HG03039 (cell line): Measurements from ENCODE around the gene TIGD7.
A peak's percentile ranks its signal among the peaks of the same experiment; 100 is the strongest.

Experiments used
- ATAC-seq: cut with Tn5 transposase; IDR thresholded peaks from one replicate; pipeline ENCODE4 v1.9.1; 2021; ENCODE audit warnings: mild to moderate bottlenecking, moderate library complexity; ENCODE audit not compliant: unreplicated experiment

The TIGD7 gene, protein sequence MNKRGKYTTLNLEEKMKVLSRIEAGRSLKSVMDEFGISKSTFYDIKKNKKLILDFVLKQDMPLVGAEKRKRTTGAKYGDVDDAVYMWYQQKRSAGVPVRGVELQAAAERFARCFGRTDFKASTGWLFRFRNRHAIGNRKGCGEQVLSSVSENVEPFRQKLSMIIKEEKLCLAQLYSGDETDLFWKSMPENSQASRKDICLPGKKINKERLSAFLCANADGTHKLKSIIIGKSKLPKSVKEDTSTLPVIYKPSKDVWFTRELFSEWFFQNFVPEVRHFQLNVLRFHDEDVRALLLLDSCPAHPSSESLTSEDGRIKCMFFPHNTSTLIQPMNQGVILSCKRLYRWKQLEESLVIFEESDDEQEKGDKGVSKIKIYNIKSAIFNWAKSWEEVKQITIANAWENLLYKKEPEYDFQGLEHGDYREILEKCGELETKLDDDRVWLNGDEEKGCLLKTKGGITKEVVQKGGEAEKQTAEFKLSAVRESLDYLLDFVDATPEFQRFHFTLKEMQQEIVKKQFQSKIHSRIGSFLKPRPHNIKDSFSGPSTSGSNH

DNA sequence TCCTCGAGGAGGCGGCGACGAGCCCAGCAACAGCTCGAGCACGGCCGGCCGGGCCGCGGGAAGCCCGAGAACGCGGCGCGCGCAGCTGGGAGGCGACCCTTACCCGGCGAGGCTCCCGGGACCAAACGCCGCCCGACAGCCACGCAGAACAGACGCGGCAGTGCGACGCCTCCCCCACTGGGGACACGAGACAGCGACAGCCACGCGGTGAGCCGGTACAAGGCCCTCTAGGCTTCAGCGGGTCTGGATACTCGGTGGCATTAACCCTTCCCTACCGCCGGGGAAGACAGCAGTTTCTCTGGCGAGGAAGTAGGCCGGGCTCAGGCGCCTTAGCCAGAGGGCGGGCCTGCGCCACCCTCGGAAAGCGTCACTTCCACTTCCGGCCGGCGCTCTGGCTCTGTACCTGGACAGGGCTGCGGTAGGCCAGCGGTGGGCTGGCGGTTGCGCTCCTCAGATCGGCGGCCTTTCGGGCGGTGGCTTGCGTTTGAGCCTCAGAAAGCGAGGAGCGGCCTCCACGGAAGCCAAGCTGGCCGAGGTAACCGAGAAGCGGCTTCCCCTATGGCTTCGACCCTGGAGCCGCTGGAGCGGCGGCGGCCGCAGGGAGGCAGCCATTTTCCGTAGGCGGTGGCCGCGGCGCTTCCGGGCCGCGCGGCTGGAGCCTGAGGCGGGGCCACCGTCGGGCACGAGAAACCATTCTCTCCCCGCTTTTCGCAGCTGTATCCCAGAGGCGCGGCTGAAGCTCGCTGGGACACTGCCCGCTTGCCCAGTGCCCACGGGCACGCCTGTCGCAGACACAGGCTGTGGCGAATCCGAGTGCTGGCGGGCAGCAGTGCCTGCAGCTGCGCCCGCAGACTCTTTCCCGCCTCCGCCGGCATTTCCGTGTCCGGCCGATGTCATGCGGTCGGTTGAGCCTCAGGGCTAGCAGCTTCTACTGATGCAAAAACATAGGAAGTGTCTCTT, at the start of gene TIGD7, which contains the start of gene ZNF75A:
TIGD7 (minus strand) TSS at position 322 of the 960 bp plus-strand sequence. CDS start 4,816 bp downstream, outside the sequence.
ZNF75A (plus strand) TSS at position 389 of the 960 bp plus-strand sequence. CDS start 2,932 bp downstream, outside the sequence.
- ATAC-seq, result peak; percentile 91

DNA sequence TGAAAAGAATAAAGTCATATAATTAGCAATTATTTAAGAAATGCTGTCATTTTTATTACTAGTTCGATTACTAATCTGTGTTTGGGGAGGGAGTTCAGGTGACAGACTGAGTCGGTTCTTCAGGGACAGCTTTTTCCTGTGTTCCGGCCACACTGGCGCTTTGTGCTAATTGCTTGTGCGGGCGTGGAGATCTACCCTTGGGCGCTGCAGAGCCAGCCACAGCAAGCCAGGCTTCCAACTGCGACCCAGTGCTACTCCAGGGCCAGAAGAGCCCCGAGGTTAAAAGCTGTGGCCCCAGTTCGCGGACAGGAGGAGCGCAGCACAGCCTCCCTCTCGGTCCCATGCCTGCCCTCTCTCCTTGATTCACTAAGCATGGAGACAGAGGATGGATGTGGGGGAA, 43.9 kb upstream of the TIGD7 start:
- ATAC-seq, result no peak

DNA sequence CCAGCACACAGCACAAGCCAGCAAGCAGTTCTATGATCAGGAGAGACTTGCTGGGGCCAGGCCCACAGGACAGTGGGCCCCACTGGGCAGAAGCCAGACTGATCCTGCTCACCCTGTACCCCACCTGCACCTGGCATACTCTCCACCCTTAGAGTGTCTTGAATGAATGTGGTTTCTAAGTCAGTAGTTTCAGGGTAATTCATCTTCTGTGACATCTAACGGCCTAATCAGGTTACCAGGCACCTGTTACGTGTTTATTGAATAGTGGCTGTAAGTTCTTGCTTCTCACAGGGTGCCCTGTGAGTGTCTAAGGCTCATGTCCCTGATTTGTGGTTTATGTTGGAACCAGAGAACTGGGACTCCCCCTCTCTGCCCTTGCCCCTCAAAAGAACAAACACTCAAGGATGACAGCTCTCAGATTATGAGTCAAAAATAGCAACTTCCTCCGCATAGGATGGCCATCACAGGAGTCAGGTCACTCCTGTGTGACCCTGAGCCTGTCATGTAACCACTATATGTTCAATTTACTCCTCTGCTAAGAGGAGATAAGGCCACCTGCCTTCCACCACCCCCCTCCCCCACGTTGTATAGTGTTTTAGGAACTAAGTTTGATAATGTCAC, 43.4 kb upstream of the TIGD7 start:
- no peak for ATAC-seq

DNA sequence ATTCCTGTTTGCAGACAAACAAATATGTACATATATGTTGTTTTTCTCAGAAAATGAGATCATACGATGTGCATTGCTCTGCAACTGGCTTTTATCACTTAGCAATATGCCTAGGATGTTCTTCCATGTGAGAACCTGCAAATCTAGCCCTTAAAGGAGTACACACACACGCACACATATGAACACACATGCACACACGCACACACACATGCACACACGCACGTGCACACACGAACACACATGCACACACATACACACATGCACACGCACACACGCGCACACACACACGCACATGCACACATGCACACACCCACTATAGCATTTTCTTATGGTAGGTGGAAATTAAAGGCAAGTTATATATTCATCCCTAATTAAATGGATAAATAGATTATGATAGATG, 42.4 kb upstream of the TIGD7 start:
- no peak for ATAC-seq

DNA sequence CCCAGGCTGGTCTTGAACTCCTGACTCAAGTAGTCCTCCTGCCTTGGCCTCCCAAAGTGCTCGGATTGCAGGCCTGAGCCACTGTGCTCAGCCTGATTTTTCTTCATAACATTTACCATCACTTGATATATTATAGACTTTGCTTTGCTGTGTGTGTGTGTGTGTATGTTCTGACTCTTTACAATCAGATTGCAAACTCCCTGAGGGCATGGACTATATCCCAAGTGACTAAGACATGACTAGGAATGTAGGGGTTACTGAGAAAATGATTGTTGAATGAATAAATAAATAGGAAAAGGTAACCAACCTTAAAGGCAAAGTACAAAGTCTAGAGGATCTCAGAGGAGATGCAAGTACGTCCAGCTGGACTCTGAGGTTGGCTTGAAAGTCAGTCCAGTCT, 40.8 kb upstream of the TIGD7 start:
- ATAC-seq, result no peak

DNA sequence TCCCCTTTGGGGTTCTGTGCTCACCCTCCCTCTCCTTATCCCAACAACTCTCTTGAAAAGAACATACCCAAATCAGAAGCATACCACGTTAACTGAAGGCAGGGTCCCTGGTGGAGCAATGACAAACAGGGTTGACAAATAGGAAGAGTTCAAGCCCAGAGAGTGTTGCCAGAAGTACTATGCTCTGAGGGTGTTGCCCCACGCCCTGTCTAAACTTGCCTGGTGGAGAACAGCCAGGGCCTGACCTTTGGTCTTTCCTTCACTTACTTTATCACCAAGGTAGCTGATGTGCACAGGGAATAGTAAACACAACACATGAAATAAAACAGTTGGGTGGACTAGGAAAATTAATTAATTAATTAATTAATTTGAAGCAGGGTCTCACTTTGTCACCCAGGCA, 23.4 kb upstream of the TIGD7 start:
- no peak for ATAC-seq

DNA sequence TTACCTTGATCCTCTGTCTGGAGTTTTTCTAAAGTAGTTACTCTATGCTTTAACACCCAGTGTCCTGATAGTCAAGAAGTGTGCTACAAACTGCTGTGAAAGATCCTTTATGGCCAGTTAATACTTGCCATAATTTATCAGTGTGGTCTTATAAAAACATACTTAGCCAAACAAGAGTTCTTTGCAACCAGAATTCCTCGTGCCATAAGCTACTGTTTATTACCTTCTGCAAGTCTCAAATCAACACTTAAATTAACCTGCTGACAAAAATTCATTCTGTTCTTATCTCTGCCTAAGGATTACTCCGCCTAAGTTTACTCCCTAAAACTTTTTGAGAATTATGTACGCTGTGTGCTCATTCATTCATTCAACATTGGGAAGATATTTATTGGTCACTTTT, 22.9 kb upstream of the TIGD7 start:
- no peak for ATAC-seq

DNA sequence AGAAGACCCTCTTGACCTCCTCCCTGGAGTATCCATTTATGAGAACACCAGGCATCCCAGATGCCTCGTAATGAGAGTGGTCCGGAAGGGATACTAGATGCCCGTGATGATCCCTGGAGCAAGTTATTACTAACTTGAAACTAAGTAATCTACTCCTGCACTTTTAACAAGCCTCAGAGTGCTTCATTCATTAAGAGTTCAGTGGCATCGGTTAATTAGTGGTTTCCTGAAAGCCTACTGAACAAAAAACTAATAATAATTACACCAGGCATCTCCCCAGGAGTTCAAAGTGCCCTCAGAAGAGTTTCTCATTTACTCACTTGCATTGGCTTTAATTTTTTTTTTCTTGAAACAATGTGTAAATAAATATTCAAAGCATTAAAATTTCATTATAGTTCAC, 22.3 kb upstream of the TIGD7 start:
- no peak for ATAC-seq

DNA sequence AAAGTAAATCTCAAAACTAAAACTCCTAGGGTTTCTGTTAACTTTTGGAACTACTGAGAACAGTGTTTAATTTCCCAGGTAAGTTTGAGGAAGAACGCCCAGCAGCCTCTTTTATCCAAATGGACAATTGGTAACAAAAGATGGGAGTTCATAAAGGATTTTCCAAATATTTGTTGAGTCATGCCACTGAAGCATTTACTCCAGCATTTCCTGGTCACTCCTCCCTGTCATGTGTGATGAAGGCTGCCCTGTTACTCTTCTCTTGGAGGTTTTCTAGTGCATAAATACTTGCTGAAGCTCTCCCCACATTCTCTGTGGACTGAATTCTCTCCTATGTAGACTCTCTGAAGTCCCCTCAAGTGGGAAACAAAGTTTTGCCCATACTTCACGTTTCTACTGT, 16.6 kb upstream of the TIGD7 start:
- ATAC-seq, result no peak

DNA sequence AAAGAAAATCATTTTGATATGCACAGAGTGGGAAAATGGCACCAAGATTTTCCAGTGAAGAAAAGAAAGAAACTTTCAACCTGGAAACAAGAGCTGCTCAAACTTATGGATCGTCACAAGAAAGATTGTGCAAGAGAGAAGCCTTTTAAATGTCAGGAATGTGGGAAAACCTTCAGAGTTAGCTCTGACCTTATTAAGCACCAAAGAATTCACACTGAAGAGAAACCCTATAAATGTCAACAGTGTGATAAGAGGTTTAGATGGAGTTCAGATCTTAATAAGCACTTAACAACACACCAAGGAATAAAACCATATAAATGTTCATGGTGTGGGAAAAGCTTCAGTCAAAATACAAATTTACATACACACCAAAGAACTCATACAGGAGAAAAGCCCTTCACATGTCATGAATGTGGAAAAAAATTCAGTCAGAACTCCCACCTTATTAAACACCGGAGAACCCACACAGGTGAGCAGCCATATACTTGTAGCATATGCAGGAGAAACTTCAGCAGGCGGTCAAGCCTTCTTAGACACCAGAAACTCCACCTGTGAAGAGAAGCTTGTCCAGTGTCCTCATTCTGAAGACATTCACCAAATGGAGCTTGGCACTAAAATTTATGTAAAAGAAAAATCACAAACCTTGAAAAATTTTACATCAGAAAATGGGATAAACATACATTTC, 12.2 kb upstream of the TIGD7 start:
- no peak for ATAC-seq

DNA sequence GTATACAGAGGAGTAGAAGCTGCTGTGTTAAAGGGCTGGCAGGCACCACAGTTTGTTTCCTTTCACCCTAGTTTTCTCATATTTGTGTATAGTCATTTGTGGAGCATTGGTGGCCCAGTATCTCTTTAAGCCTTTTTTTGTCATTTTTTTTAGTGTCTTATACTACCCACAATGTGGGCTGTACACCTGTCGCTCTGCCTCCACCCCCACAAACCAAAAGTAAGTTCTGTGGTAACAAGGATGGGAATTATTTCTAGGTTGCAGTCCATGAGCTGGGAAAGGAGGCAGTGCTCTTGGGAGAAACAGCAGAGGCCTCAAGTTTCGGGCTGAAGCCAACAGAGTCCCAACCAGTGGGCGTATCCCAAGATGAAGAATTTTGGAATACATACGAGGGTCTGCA, 6.3 kb upstream of the TIGD7 start:
- ATAC-seq, result no peak

DNA sequence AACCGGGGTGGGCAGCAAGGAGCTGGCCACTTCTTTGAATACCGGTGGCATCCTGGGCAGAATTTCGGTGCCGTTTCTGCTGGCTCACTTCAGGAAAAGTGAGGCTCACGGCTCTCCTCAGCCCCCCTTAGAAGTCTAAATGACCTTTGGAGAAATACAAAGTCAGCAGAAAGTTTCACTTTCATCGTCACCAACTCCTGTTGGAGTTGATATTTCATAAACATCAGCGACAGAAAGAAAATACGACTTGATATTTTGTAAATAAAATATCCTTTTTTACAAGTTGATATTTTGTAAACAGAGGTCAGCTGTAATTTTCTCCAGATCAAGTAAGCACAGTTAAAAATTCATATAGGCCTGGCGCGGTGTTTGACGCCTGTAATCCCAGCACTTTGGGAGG, 848 bp upstream of the TIGD7 start:
- no peak for ATAC-seq

DNA sequence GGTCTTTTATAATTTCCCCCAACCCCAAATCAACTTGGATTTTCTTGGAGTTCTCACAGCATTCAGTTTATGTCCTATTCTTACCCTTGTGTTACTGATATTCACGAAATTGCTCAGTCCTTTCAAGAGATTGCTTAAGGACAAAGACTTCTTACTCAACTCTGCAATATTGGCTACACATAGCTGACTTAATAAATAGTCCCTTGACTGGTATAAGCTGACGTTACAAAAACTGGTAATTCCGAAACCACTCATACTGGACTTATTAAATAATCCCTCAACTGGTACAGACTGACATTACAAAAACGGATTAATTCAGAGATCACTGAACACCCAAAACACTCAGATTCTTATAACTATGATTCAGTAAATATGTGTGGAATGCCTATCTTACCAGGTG, 860 bp downstream of the TIGD7 start:
- ATAC-seq, result no peak

DNA sequence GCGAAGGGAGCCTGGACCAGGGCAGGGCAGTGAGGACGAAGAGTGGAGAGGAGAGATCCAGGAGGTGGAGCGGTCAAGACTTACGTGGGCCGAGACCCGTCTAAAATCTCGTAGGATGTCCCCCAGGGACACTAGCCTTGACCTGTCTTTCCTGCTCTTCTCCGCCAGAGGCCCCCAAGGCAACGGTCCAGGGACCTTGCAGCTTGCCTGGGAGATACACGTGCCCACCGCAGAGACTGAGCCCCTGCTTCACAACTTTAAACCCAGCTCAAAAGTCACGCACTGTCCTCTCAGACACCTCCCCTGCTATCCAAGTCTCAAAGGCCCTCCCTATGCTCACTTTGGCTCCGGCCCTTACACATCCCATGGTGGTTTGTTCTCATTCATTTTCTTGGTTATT, 9.4 kb downstream of the TIGD7 start:
- no peak for ATAC-seq

DNA sequence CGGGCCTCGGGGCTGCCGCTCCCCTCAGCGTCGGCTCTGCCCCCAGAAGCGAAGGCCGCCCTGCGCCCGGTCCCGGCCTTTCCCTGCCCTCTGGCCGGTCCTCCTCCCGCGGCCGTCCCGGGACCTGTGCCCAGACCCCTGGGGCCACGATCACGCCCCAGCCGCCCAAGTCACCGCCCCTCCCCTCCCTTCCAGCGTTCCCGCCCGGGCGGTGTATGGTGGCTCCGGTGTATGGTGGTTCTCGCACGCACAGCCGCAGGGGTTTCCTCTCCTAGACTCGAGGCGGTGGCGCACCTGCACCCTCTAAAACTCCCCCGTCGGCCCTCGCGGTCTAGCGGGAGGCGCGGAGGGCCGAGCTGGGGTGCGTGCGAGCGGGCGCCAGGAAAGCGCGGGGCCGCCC, 10.0 kb downstream of the TIGD7 start:
- no peak for ATAC-seq

DNA sequence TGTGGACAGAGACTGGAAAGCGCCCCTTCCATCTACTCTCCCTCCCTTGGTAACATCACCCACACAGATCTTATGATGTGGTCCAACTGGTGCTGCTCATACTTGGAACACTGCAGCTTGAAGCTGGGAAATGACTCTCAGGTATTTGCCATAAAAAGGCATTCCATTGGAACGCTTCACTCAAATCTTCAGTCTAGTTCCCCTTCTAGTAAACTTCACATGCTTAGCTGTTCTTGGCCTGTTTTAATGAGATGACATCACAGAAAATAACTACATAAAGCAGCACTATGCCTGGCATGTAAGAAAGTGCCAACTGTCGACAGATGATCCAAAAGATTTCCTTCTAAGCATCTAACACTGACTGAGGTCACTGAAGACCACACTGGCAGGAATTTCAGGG, 12.6 kb downstream of the TIGD7 start:
- ATAC-seq, result no peak

DNA sequence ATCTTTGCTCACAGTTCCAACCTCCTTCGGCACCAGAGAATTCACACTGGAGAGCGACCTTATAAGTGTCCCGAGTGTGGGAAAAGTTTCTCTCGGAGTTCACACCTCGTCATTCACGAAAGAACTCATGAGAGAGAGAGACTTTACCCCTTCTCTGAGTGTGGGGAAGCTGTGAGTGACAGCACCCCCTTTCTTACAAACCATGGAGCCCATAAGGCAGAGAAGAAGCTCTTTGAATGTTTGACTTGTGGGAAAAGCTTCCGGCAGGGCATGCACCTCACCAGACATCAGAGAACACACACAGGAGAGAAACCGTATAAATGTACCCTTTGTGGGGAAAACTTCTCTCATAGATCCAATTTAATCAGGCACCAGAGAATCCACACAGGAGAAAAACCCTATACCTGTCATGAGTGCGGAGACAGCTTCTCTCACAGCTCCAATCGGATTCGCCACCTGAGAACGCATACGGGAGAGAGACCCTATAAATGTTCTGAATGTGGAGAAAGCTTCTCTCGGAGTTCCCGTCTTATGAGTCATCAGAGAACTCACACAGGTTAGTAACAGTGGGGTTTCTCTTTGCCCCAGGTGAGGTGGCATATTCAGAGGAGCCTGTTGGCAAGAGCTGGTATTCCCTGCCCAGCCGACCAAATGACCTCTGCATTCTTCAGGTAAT, 15.1 kb downstream of the TIGD7 start:
- no peak for ATAC-seq

DNA sequence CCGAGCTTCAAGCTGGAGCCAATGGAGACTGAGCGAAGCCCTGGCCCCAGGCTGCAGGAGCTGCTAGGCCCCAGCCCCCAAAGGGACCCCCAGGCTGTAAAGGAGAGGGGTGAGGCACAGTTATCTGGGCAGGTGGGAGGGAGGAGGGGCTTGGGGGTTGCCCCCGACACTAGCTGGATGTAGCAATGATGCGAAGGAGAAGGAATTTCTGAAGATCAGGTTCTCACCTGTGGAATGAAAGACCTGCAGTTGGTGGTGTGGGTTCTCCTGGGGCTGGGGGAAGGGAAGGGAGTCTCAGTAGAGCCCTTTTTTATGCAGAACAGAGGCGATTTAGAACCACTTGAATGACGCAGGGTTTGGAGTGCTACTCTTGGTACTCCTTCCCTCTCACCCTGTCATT, 20.1 kb downstream of the TIGD7 start:
- ATAC-seq, result no peak

DNA sequence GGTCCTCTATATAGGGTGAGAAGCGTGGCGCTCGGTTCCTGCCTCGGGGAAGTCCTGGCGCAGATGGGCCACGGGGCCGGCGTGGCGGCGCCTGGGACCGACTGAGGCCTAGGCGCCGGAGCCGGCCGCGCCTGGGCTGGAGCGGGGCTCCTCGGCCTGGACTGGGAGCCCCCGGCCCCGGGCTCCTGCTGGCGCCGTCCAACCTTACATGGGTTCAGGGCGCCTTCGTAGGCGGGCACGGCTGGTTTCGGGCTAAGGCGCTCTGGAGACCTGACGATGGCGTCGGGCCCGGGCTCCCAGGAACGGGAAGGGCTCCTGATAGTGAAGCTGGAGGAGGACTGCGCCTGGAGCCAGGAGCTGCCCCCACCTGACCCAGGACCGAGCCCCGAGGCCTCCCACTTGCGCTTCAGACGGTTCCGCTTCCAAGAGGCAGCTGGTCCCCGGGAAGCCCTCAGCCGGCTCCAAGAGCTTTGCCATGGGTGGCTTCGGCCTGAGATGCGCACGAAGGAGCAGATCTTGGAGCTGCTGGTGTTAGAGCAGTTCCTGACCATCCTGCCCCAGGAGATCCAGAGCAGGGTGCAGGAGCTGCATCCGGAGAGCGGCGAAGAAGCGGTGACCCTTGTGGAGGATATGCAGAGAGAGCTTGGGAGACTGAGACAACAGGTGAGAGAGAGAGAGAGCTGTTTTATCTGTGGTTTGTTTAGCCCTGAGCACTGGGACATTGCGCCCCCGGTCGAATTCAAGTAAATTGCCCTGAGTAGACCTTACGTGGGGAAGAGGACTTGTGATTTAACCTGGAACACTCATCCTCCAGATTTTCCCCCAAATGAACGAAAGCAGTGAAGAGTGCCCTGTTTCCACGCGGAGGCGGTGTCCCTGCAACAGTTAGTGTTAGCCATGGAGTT, 21.4 kb downstream of the TIGD7 start:
- ATAC-seq, result no peak
